ENCODE data around the gene ST14. TPM values are rescaled to one million over a fixed set of nuclear protein-coding genes. Genes with fewer than 3 reads are reported as not detected.

The ST14 gene
- total RNA-seq, 3 donors from 2014 or later (not counting 1 experiment from before 2014, with no cell fraction given), result 0.61 to 1.9 (median 1.0) TPM

DNA sequence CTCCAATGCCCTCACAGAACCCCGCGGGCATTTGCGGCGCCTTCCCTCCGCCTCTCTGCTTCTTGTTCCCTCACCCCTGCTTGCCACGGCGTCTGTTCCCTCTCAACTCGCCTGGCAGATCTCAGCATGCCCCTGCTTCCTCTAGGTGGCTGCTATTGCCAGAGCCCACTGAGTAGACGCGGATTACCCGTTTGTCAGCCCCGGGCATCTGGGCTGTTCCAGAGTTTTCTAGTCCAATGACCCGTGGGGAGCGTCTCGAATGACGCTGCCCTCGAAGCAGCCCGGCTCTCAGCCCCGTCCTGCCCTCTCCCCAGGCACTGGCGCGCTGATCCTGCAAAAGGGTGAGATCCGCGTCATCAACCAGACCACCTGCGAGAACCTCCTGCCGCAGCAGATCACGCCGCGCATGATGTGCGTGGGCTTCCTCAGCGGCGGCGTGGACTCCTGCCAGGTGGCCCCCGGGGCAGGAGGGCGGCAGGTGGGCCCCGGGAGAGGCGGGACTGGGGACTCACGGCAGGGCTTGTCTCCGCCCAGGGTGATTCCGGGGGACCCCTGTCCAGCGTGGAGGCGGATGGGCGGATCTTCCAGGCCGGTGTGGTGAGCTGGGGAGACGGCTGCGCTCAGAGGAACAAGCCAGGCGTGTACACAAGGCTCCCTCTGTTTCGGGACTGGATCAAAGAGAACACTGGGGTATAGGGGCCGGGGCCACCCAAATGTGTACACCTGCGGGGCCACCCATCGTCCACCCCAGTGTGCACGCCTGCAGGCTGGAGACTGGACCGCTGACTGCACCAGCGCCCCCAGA lies 49.7 kb downstream of the ST14 start:
- Mint-ChIP-seq H3K27me3 (ENCODE audit: low read depth in 2 of 2) (peaks cover 0 to 6% of the 10 kb centered on the region in 2 donors), H3K27ac (no peak overlapping the region), H3K4me1 (no peaks in the 10 kb centered on the region), H3K4me3 (no peak overlapping the region), H3K9me3 (no peaks in the 10 kb centered on the region), H3K36me3 (no peaks in the 10 kb centered on the region)
- Histone ChIP-seq H3K4me1 (ENCODE audit: control insufficient read depth, insufficient read depth, low read length) (peaks cover 10% of the 10 kb centered on the region), H3K27me3 (ENCODE audit: control insufficient read depth, insufficient read depth, low read length) (no peaks in the 10 kb centered on the region), H3K4me3 (ENCODE audit: low read length) (no peak overlapping the region), H3K36me3 (ENCODE audit: control insufficient read depth, insufficient read depth, low read length) (no peaks in the 10 kb centered on the region), H3K27ac (ENCODE audit: low read length) (no peak overlapping the region), H3K9me3 (ENCODE audit: control insufficient read depth, insufficient read depth, low read length) (no peaks in the 10 kb centered on the region)
- no peak for TF ChIP-seq CTCF (IDR thresholded peaks at IDR 0.05)
- peak in 1 of 2 donors; percentile 14 for DNase-seq
- WGBS (ENCODE audit: insufficient coverage), result 92% methylated on average over 53 of the region's 53 CpGs
- no peak for ATAC-seq
- intact Hi-C loops (cut with micrococcal nuclease), result no loop called here

- no peaks in the 10 kb centered on the region for H3K9me3 ChIP-seq (ENCODE audit: control insufficient read depth, insufficient read depth, low read length)
- H3K4me1 ChIP-seq (ENCODE audit: control insufficient read depth, insufficient read depth, low read length), result peaks cover 10% of the 10 kb centered on the region
- Mint-ChIP-seq H3K27me3 (ENCODE audit: low read depth in 2 of 2) (peaks cover 0 to 6% of the 10 kb centered on the region in 2 donors), H3K27ac (no peak overlapping the region), H3K9me3 (no peaks in the 10 kb centered on the region), H3K36me3 (no peaks in the 10 kb centered on the region), H3K4me3 (no peak overlapping the region), H3K4me1 (no peaks in the 10 kb centered on the region)
- ATAC-seq (no peak), DNase-seq (peak in 1 of 2 donors; percentile 3)
- no peaks in the 10 kb centered on the region for H3K36me3 ChIP-seq (ENCODE audit: control insufficient read depth, insufficient read depth, low read length)
- H3K27ac ChIP-seq (ENCODE audit: low read length), result no peak overlapping the region
- no peak for TF ChIP-seq CTCF (IDR thresholded peaks at IDR 0.05)
- 90% methylated on average over 23 of the region's 23 CpGs for WGBS (ENCODE audit: insufficient coverage)
- intact Hi-C loops (cut with micrococcal nuclease), result loop anchor here (5.0 kb wide), 1 partner anchor 162 kb away; no protein-coding TSS in a partner anchor
- H3K27me3 ChIP-seq (ENCODE audit: control insufficient read depth, insufficient read depth, low read length), result no peaks in the 10 kb centered on the region
- H3K4me3 ChIP-seq (ENCODE audit: low read length), result no peak overlapping the region
Observed at GRCh38 chr11:130209954-130210854, 50.6 kb downstream of the ST14 start.

DNA sequence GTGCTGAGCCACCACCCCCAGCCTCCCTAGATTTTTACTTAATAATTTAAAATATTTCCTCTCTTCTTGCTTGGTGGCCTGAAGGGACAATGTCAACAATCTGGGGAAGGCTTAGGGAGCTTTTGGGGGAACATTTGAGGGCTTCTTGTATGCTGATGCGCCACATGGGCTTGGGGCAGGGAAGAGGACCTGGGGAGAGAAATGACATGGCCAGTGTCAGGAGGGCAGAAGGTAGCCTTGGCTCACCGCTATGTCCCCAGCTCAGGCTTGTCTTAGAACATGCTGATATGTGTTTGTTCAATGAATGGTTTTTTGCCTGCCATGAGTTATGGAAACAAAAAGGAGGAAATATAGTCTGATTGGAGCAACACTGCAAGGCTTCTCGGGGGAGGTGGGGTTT lies 51.6 kb downstream of the ST14 start:
- Histone ChIP-seq H3K4me3 (ENCODE audit: low read length) (no peak overlapping the region), H3K27me3 (ENCODE audit: control insufficient read depth, insufficient read depth, low read length) (no peaks in the 10 kb centered on the region), H3K36me3 (ENCODE audit: control insufficient read depth, insufficient read depth, low read length) (no peaks in the 10 kb centered on the region), H3K9me3 (ENCODE audit: control insufficient read depth, insufficient read depth, low read length) (no peaks in the 10 kb centered on the region), H3K4me1 (ENCODE audit: control insufficient read depth, insufficient read depth, low read length) (peaks cover 10% of the 10 kb centered on the region), H3K27ac (ENCODE audit: low read length) (no peak overlapping the region)
- DNase-seq (no peak), ATAC-seq (no peak)
- intact Hi-C loops (cut with micrococcal nuclease), result loop anchor here (5.0 kb wide), 1 partner anchor 161 kb away; no protein-coding TSS in a partner anchor
- H3K4me1 Mint-ChIP-seq, result no peaks in the 10 kb centered on the region
- no peak for TF ChIP-seq CTCF (IDR thresholded peaks at IDR 0.05)
- H3K27ac Mint-ChIP-seq, result no peak overlapping the region
- H3K9me3 Mint-ChIP-seq, result no peaks in the 10 kb centered on the region
- H3K4me3 Mint-ChIP-seq, result no peak overlapping the region
- no peaks in the 10 kb centered on the region for H3K36me3 Mint-ChIP-seq
- H3K27me3 Mint-ChIP-seq (ENCODE audit: low read depth in 2 of 2), result peaks cover 0 to 6% of the 10 kb centered on the region in 2 donors
- 91% methylated on average over 3 of the region's 3 CpGs for WGBS (ENCODE audit: insufficient coverage)

All from natural killer cell (primary cell).